Measurements from ENCODE around the gene GGT6.
A peak's percentile ranks its signal among the peaks of the same experiment; 100 is the strongest.
"Not testable (repeated sequence)": the region's sequence is repeated elsewhere in the genome, so short reads cannot be mapped to it uniquely, and the experiment has no call there.

The GGT6 gene

GRCh38 chr17:4591529-4591928 lies 31.2 kb upstream of the GGT6 start:
- H3K27ac ChIP-seq (ENCODE audit: low read depth, low read length) = no peak overlapping the region
- H3K9me3 ChIP-seq (ENCODE audit: control insufficient read depth, insufficient read depth, low read length) = no peaks in the 10 kb centered on the region
- H3K9ac ChIP-seq (ENCODE audit: low read depth, low read length) = no peak overlapping the region
- no peak overlapping the region for H3K4me3 ChIP-seq (ENCODE audit: low read depth, low read length)
- H3K27me3 ChIP-seq (ENCODE audit: control insufficient read depth, insufficient read depth, low read length) = no peaks in the 10 kb centered on the region
- H3K36me3 ChIP-seq (ENCODE audit: control insufficient read depth, insufficient read depth, low read length) = no peaks in the 10 kb centered on the region
- peaks cover 8% of the 10 kb centered on the region; the same call in 1 of the 2 replicates for H3K4me1 ChIP-seq (ENCODE audit: control insufficient read depth, insufficient read depth, low read length)

DNA sequence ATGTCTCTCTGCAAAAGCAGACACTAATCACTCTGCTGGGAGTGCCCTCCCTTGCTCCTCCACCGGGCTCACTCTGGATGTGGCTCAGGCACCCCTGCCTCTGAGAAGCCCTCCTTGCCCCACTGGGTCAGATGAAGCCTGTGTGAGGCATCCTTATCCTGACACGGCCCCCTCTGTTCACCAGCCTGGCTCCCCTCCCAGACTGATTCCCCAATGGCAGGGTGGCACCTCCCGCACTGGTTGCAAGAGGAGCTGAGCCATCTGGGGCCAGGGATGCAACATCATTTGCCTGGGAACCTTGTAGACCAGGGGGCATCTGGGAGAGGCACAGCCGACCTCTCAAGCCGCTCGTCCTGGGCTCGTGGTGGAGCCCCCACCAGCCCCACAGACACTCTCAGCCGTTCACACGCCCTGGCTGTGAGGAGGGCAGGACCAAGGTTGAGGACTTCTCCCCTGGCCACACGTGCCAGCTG lies 30.6 kb upstream of the GGT6 start:
- Histone ChIP-seq H3K4me1 (ENCODE audit: control insufficient read depth, insufficient read depth, low read length) (peaks cover 8% of the 10 kb centered on the region; the same call in 1 of the 2 replicates), H3K36me3 (ENCODE audit: control insufficient read depth, insufficient read depth, low read length) (no peaks in the 10 kb centered on the region), H3K27me3 (ENCODE audit: control insufficient read depth, insufficient read depth, low read length) (peaks cover 5% of the 10 kb centered on the region), H3K27ac (ENCODE audit: low read depth, low read length) (no peak overlapping the region), H3K9me3 (ENCODE audit: control insufficient read depth, insufficient read depth, low read length) (no peaks in the 10 kb centered on the region), H3K9ac (ENCODE audit: low read depth, low read length) (no peak overlapping the region), H3K4me3 (ENCODE audit: low read depth, low read length) (no peak overlapping the region)

DNA sequence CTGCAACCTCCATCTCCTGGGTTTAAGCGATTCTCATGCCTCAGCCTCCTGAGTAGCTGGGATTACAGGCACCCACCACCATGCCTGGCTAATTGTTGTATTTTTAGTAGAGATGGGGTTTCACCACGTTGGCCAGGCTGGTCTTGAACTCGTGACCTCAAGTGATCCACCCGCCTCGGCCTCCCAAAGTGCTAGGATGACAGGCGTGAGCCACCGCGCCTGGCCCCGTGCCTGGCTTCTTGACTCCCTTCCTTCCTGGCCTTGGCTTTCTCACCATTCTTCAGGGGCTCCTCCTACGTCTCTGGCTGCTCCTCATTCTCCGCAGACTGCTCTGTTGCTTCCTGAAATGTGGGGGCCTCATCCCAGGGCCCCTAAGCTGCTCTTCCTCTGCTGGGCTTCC lies 29.7 kb upstream of the GGT6 start:
- not testable (repeated sequence) for H3K9ac ChIP-seq (ENCODE audit: low read depth, low read length); H3K4me3 ChIP-seq (ENCODE audit: low read depth, low read length); H3K36me3 ChIP-seq (ENCODE audit: control insufficient read depth, insufficient read depth, low read length); H3K27ac ChIP-seq (ENCODE audit: low read depth, low read length); H3K9me3 ChIP-seq (ENCODE audit: control insufficient read depth, insufficient read depth, low read length); H3K4me1 ChIP-seq (ENCODE audit: control insufficient read depth, insufficient read depth, low read length)
- H3K27me3 ChIP-seq (ENCODE audit: control insufficient read depth, insufficient read depth, low read length) = peaks cover 15% of the 10 kb centered on the region

GRCh38 chr17:4588898-4589625 lies 28.7 kb upstream of the GGT6 start:
- Histone ChIP-seq H3K9me3 (ENCODE audit: control insufficient read depth, insufficient read depth, low read length) (no peaks in the 10 kb centered on the region), H3K9ac (ENCODE audit: low read depth, low read length) (no peak overlapping the region), H3K36me3 (ENCODE audit: control insufficient read depth, insufficient read depth, low read length) (no peaks in the 10 kb centered on the region), H3K4me1 (ENCODE audit: control insufficient read depth, insufficient read depth, low read length) (peaks cover 7% of the 10 kb centered on the region; the same call in 1 of the 2 replicates), H3K4me3 (ENCODE audit: low read depth, low read length) (no peak overlapping the region), H3K27ac (ENCODE audit: low read depth, low read length) (no peak overlapping the region), H3K27me3 (ENCODE audit: control insufficient read depth, insufficient read depth, low read length) (peaks cover 25% of the 10 kb centered on the region)

GRCh38 chr17:4588391-4588790 lies 28.0 kb upstream of the GGT6 start:
- Histone ChIP-seq H3K27me3 (ENCODE audit: control insufficient read depth, insufficient read depth, low read length) (peaks cover 31% of the 10 kb centered on the region), H3K36me3 (ENCODE audit: control insufficient read depth, insufficient read depth, low read length) (no peaks in the 10 kb centered on the region), H3K9ac (ENCODE audit: low read depth, low read length) (no peak overlapping the region), H3K4me3 (ENCODE audit: low read depth, low read length) (no peak overlapping the region), H3K9me3 (ENCODE audit: control insufficient read depth, insufficient read depth, low read length) (no peaks in the 10 kb centered on the region), H3K27ac (ENCODE audit: low read depth, low read length) (no peak overlapping the region), H3K4me1 (ENCODE audit: control insufficient read depth, insufficient read depth, low read length) (peaks cover 7% of the 10 kb centered on the region; the same call in 1 of the 2 replicates)

DNA sequence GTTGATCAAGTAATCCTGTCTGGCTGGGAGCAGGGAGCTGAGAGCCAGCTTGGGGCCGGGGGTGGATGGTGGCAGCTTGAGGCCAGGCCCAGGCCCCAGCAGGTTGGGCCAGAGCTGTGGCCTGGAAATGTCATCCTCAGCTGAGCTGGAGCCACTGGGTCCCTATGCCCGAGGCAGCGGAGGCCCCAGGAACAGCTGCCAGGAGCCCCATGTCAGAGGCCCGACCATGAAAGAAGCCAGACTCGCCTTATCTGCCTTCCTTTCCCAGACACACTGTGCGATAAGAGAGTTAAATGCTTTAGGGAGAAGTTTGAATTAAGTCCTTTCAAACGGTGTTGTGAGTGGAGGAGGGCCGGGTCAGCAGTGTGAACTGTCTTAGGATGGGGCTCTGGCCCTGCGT lies 27.4 kb upstream of the GGT6 start:
- Histone ChIP-seq H3K27ac (ENCODE audit: low read depth, low read length) (no peak overlapping the region), H3K27me3 (ENCODE audit: control insufficient read depth, insufficient read depth, low read length) (peaks cover 37% of the 10 kb centered on the region), H3K9me3 (ENCODE audit: control insufficient read depth, insufficient read depth, low read length) (no peaks in the 10 kb centered on the region), H3K36me3 (ENCODE audit: control insufficient read depth, insufficient read depth, low read length) (no peaks in the 10 kb centered on the region), H3K4me3 (ENCODE audit: low read depth, low read length) (no peak overlapping the region), H3K9ac (ENCODE audit: low read depth, low read length) (no peak overlapping the region), H3K4me1 (ENCODE audit: control insufficient read depth, insufficient read depth, low read length) (peaks cover 7% of the 10 kb centered on the region; the same call in 1 of the 2 replicates)

- Histone ChIP-seq H3K4me1 (ENCODE audit: control insufficient read depth, insufficient read depth, low read length) (peaks cover 7% of the 10 kb centered on the region; the same call in 1 of the 2 replicates), H3K27ac (ENCODE audit: low read depth, low read length) (no peak overlapping the region), H3K27me3 (ENCODE audit: control insufficient read depth, insufficient read depth, low read length) (peaks cover 43% of the 10 kb centered on the region), H3K9ac (ENCODE audit: low read depth, low read length) (no peak overlapping the region), H3K4me3 (ENCODE audit: low read depth, low read length) (no peak overlapping the region), H3K9me3 (ENCODE audit: control insufficient read depth, insufficient read depth, low read length) (no peaks in the 10 kb centered on the region), H3K36me3 (ENCODE audit: control insufficient read depth, insufficient read depth, low read length) (no peaks in the 10 kb centered on the region)
Observed at GRCh38 chr17:4587195-4587594, 26.8 kb upstream of the GGT6 start.

DNA sequence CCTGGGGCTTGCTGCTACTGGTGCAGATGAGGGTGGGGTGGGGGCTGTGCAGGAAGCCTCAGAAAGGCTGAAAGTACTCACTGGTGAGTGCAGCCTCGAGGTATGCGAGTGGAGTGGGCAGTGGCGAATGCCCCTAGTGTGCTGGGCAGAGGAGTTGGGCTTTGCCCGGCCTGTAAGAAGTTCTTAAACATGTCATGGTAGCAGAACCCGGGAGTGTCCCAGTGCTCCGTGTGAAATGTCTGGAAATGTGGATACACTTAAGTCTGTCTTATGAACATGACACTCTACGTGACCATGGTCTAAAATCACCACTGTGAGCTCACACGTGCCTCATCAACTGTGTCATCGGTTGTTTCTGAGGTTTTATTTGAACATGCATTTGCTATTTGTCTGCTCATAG lies 25.7 kb upstream of the GGT6 start:
- H3K4me1 ChIP-seq (ENCODE audit: control insufficient read depth, insufficient read depth, low read length) = peaks cover 10% of the 10 kb centered on the region; the same call in 1 of the 2 replicates
- no peak overlapping the region for H3K4me3 ChIP-seq (ENCODE audit: low read depth, low read length)
- no peak overlapping the region for H3K27ac ChIP-seq (ENCODE audit: low read depth, low read length)
- H3K9me3 ChIP-seq (ENCODE audit: control insufficient read depth, insufficient read depth, low read length) = no peaks in the 10 kb centered on the region
- H3K9ac ChIP-seq (ENCODE audit: low read depth, low read length) = no peak overlapping the region
- peaks cover 45% of the 10 kb centered on the region for H3K27me3 ChIP-seq (ENCODE audit: control insufficient read depth, insufficient read depth, low read length)
- no peaks in the 10 kb centered on the region for H3K36me3 ChIP-seq (ENCODE audit: control insufficient read depth, insufficient read depth, low read length)

DNA sequence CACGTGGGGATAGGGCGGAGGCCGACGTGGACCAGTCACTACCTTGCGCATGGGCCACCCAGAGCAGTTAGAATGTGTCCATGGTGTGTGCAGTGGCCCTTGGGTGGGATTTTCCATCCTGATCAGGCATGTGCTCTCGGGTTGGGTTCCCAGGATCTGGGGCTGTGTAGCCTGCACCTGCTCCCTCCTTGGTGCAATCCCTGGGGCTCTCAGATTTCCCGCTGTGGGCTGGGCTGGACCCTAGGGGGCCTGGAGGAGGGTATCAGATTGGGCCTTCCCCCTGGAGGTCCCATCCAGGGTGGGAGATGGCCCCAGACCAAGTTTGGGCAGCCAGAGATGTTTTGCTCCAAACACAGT lies 25.2 kb upstream of the GGT6 start:
- no peak overlapping the region for H3K4me3 ChIP-seq (ENCODE audit: low read depth, low read length)
- no peaks in the 10 kb centered on the region for H3K9me3 ChIP-seq (ENCODE audit: control insufficient read depth, insufficient read depth, low read length)
- no peak overlapping the region for H3K9ac ChIP-seq (ENCODE audit: low read depth, low read length)
- H3K36me3 ChIP-seq (ENCODE audit: control insufficient read depth, insufficient read depth, low read length) = no peaks in the 10 kb centered on the region
- peaks cover 10% of the 10 kb centered on the region; the same call in 1 of the 2 replicates for H3K4me1 ChIP-seq (ENCODE audit: control insufficient read depth, insufficient read depth, low read length)
- H3K27ac ChIP-seq (ENCODE audit: low read depth, low read length) = no peak overlapping the region
- H3K27me3 ChIP-seq (ENCODE audit: control insufficient read depth, insufficient read depth, low read length) = peaks cover 45% of the 10 kb centered on the region

DNA sequence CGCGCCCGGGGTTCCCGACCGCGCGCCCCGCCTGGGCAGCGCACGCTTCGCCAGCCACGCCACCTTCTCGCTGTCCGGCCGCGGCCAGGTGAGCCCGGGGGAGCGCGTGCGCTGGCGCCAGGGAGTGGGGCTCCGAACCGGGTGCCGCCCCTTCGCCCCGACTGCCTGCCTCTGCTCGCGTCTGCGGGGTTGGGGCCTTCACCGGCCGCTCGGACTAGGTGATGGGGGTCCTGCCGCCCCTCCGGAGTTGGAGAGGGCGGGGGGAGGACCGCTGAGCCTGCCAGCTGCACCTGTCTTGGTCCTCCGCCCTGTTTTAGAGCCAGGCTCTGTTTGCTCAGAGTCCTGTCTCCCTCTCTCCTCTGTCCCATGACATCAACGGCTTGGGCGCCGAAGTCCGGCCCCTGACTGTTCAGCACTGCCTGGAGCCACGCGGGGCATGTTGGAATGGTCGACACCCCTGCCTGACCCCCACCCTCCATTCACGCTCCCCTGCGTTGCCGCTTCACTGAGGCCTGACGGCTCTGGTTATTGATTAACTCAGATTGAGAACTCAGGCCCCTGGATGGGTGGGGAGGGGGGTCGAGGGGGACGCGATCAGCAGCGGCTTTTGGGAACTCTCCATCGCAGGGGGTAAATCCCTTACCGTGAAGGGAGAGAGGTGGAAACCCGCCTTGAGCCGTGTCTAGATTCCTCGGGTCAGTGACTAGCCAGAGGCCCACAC lies 24.7 kb upstream of the GGT6 start:
- no peak overlapping the region for H3K27ac ChIP-seq (ENCODE audit: low read depth, low read length)
- H3K27me3 ChIP-seq (ENCODE audit: control insufficient read depth, insufficient read depth, low read length) = peaks cover 45% of the 10 kb centered on the region
- peaks cover 10% of the 10 kb centered on the region; the same call in 1 of the 2 replicates for H3K4me1 ChIP-seq (ENCODE audit: control insufficient read depth, insufficient read depth, low read length)
- H3K4me3 ChIP-seq (ENCODE audit: low read depth, low read length) = peak overlapping the region; percentile 66; the same call in 1 of the 2 replicates
- H3K9ac ChIP-seq (ENCODE audit: low read depth, low read length) = no peak overlapping the region
- no peaks in the 10 kb centered on the region for H3K9me3 ChIP-seq (ENCODE audit: control insufficient read depth, insufficient read depth, low read length)
- no peaks in the 10 kb centered on the region for H3K36me3 ChIP-seq (ENCODE audit: control insufficient read depth, insufficient read depth, low read length)

All from HUES48 (cell line).